MM.1S (cell line): ENCODE results near the gene TRIM66.

ENCODE experiments used
- EZH2 ChIP-seq: fragments of 300-600 bp; sonication (generic); optimal IDR thresholded peaks from 2 replicates; pipeline ENCODE3; 2017; ENCODE audit warnings: low read depth, mild to moderate bottlenecking, antibody characterized with exemption, low read length, mixed read lengths
- EZH2phosphoT487 ChIP-seq: fragments of 300-600 bp; sonication (generic); IDR thresholded peaks from 2 replicates; pipeline ENCODE4 v1.6.1; 2018; ENCODE audit warnings: antibody characterized with exemption, low read length
- TF ChIP-seq, protein P1 (sequence below): fragments of 300-600 bp; sonication (generic); IDR thresholded peaks from 2 replicates; pipeline ENCODE4 v1.5.1; 2016; ENCODE audit warnings: antibody characterized with exemption, low read length, mixed read lengths

DNA sequence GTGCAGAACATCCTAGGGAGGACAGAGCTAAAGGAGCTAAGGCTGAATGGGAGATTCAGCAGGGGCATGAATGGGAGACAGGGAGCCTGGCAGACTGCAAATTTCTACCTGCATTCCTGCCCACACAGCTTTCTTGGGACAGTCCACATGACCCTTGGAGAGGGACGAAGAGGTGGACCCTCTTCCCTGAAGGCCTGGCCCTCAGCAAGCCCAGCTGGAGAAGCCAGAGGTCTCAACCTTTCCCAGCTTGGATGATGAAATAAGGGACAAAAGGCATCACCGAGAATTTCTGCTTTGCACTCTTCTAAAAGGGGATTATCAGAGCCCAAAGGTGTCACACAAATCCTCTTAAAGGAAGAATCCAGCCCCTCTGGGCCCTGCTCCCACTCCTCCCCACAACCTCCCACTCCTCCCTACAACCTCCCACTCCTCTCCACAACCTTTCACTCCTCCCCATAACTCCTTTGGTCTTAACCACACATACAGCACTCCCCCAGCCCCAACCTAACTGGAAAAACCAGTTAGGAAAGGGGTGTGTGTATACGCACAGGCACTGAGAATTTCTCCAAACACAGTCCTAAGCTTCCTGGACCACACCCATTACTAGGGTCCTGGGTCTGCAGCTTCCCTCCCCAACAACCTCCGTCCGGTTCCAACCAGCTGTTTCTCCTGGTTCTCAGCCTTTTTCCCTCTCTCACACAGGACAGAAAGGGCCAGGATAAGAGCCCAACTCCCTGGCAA lies 38.6 kb upstream of the TRIM66 start:
- TF ChIP-seq, protein P1, sequence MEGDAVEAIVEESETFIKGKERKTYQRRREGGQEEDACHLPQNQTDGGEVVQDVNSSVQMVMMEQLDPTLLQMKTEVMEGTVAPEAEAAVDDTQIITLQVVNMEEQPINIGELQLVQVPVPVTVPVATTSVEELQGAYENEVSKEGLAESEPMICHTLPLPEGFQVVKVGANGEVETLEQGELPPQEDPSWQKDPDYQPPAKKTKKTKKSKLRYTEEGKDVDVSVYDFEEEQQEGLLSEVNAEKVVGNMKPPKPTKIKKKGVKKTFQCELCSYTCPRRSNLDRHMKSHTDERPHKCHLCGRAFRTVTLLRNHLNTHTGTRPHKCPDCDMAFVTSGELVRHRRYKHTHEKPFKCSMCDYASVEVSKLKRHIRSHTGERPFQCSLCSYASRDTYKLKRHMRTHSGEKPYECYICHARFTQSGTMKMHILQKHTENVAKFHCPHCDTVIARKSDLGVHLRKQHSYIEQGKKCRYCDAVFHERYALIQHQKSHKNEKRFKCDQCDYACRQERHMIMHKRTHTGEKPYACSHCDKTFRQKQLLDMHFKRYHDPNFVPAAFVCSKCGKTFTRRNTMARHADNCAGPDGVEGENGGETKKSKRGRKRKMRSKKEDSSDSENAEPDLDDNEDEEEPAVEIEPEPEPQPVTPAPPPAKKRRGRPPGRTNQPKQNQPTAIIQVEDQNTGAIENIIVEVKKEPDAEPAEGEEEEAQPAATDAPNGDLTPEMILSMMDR, result no peak
- no peak for TF ChIP-seq EZH2phosphoT487
- no peak for TF ChIP-seq EZH2
